ENCODE results near the gene C6orf62.

GRCh38 chr6:24666641-24667377 is 52.1 kb downstream of the C6orf62 start, which contains the start of the genes ACOT13 and TDP2:
- no peak for TF ChIP-seq EZH2 (IDR thresholded peaks at IDR 0.05; ENCODE audit: low read depth)
- TF ChIP-seq, protein P1, sequence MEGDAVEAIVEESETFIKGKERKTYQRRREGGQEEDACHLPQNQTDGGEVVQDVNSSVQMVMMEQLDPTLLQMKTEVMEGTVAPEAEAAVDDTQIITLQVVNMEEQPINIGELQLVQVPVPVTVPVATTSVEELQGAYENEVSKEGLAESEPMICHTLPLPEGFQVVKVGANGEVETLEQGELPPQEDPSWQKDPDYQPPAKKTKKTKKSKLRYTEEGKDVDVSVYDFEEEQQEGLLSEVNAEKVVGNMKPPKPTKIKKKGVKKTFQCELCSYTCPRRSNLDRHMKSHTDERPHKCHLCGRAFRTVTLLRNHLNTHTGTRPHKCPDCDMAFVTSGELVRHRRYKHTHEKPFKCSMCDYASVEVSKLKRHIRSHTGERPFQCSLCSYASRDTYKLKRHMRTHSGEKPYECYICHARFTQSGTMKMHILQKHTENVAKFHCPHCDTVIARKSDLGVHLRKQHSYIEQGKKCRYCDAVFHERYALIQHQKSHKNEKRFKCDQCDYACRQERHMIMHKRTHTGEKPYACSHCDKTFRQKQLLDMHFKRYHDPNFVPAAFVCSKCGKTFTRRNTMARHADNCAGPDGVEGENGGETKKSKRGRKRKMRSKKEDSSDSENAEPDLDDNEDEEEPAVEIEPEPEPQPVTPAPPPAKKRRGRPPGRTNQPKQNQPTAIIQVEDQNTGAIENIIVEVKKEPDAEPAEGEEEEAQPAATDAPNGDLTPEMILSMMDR (conservative IDR thresholded peaks at IDR 0.05) = peak; percentile 55; the same call in 1 of the 2 replicates

Measured in PC-9 (cell line).